Vagina (tissue), 2 donors: Measurements from ENCODE around the gene CHCHD1.

Experiments used
- CTCF ChIP-seq, 3 experiments: fragments of 450-650 bp in 2 of 3; fragments of 200-600 bp in 1 of 3; sonication (generic) in 1 of 3; IDR thresholded peaks; one replicate each; pipeline ENCODE4 v1.5.1; 2017 to 2019; ENCODE audit warnings: antibody characterized with exemption in 3 of 3, mild to moderate bottlenecking in 2 of 3, moderate library complexity in 2 of 3
- POLR2A ChIP-seq, 2 donors: fragments of 450-650 bp; IDR thresholded peaks; one replicate each; pipeline ENCODE4 v1.6.1; 2017; ENCODE audit warnings: antibody characterized with exemption in 2 of 2, mild to moderate bottlenecking in 2 of 2, moderate library complexity in 2 of 2
- POLR2AphosphoS5 ChIP-seq, 2 donors: sonication (generic); formaldehyde crosslinking; IDR thresholded peaks; one replicate each; pipeline ENCODE4 v1.9.0; 2017; ENCODE audit warnings: antibody characterized with exemption in 2 of 2, mild to moderate bottlenecking in 2 of 2, low read depth in 1 of 2; ENCODE audit not compliant: insufficient read depth in 1 of 2

GRCh38 chr10:73800560-73801252 lies 18.9 kb downstream of the CHCHD1 start:
- no peak for TF ChIP-seq POLR2A (IDR thresholded peaks at IDR 0.05)
- no peak for TF ChIP-seq CTCF (IDR thresholded peaks at IDR 0.05)
- no peak for TF ChIP-seq POLR2AphosphoS5 (IDR thresholded peaks at IDR 0.05; ENCODE audit: insufficient read depth in 1 of 2, low read depth in 1 of 2)
